AG09319 (cell line): ENCODE results near the gene NEMF.

ENCODE experiments used
- DNase-seq: peaks from one replicate; pipeline ENCODE4 v3.0.0-alpha.2; 2010; ENCODE audit warnings: low read depth; ENCODE audit errors: extremely low read depth
- TF ChIP-seq, protein P1 (sequence below): IDR thresholded peaks from 2 replicates; pipeline ENCODE4 v1.5.1; 2011; ENCODE audit warnings: low read depth, mild to moderate bottlenecking, inconsistent platforms, low read length, moderate library complexity

NEMF gene

DNA sequence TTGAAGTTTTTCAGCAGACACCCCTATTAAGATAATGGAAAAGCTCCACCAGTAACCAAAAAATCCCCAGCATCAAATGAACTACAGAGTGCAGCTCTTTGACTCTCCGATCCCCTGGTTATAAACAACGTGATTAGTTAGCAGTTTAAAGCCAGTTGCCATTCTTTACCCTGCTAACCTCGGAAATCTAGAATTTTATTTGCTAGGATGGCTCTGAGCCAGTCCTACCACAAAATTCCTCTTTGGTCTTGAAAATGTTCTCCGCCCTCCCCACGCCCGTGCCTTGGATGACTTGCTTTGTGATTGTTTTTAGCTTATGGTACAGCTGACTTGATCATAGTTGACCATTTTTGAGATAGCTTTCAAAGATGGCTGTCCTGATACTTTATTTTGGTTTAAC lies 83.4 kb downstream of the NEMF start:
- DNase-seq = no peak
- TF ChIP-seq, protein P1, sequence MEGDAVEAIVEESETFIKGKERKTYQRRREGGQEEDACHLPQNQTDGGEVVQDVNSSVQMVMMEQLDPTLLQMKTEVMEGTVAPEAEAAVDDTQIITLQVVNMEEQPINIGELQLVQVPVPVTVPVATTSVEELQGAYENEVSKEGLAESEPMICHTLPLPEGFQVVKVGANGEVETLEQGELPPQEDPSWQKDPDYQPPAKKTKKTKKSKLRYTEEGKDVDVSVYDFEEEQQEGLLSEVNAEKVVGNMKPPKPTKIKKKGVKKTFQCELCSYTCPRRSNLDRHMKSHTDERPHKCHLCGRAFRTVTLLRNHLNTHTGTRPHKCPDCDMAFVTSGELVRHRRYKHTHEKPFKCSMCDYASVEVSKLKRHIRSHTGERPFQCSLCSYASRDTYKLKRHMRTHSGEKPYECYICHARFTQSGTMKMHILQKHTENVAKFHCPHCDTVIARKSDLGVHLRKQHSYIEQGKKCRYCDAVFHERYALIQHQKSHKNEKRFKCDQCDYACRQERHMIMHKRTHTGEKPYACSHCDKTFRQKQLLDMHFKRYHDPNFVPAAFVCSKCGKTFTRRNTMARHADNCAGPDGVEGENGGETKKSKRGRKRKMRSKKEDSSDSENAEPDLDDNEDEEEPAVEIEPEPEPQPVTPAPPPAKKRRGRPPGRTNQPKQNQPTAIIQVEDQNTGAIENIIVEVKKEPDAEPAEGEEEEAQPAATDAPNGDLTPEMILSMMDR = no peak

DNA sequence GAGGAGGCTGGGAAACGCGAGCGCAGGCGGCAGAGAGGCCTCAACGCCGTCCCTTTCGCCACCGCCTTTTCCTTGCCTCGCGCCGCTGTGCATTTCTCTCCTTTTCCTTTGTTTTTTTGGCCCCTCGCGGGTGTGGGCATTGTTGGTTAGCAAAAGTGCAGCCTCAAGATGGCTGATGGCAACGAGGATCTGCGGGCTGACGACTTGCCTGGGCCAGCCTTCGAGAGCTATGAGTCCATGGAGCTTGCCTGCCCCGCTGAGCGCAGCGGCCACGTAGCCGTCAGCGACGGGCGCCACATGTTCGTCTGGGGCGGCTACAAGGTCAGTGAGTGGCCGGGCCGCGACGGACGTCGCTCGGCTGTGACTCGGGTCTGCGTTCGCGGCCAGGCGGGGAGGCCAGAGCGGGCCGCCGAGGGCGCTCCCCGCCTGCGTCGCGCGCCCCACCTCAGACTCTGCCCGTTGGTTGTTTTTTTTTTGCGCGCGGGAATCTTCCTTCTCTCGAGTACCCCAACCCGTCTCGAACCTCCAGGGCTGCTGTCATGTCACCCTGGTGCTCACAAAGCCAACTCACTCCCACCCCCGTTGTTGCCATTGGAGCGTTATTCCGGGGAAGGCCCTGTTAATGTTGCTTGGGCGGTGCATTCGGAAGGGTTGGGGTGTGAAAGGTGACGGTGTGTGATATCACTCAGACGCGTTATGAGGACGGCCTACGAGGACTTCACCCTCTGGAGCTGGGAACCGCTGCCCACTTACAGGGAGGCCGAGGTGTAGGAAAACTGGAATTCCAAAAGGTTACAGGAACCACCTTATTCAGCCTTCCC lies 84.1 kb downstream of the NEMF start:
- DNase-seq = no peak
- TF ChIP-seq, protein P1 = no peak

DNA sequence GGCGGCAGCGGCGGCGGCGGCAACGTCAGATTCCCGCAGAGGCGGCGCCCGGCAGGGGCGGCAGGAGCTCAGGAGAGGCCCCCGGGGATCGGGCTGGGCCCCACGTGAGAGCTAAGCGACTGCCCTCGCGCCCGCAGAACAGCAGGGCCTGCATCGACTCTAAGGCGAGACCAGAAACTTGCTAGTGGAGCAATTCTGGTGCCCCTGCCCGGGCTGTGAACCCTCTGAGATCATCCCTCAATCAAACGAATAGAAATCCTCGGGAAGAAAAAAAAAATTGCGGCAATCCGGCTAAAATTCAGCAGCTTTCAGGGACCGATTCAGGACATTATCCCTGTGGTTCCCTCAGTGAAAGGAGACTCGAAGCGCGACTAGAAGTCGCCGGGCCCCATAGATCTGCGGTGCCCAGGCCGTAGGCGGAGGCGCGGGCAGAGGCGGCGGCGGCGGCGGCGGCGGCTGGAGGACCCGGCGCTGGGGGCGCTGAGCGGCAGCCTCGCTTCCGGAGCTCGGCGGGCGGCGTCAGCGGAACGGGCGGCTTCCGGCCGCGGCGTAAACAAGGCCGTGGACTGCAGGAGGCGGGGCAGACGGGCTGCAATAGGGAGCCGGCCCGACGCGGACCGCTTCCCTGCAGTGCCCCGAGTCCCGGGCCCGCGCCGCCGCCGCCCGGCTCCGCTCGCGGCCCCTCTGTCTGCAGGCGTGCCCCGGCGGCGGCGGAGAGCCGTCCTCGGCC lies 84.9 kb downstream of the NEMF start, which contains the start of gene KLHDC2:
Gene KLHDC2, plus strand, starts transcription at position 583 of the 730 bp plus-strand sequence. CDS start 316 bp downstream, outside the sequence.
- DNase-seq = peak; percentile 75
- TF ChIP-seq, protein P1 = no peak; the same call in none of the 2 replicates

DNA sequence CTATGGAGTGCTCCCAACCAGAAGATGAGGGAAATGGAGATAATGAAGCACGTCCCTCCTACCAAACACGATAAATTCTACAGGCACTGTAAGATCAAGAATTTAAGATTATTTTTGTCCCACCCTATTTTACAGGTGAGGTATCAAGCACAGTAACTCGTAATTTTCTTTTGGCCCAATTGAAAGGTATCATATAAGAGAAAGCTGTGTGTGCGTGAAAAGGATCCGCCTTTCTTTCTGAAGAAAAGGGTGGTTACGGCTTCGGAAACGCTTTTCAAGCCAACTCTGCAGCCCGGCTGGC lies 85.4 kb downstream of the NEMF start:
- DNase-seq = no peak
- TF ChIP-seq, protein P1 = no peak

DNA sequence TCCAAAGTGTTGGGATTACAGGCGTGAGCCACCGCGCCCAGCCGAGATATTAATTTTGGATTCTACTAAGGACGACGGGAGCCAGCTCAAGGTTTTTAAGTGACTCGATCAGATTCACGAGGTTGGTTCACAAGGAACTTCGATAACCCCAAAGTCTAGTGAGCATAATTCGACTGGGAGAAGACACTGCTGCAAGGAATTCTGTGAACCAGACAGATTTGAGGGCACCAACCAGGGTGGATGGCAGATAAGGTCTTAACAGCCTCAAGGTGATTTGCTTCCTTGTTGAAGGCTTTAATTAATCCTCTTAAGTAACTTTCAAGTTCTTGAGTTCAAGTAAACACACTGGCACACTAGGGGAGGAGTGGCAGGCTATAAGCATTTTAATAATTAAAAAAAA lies 85.7 kb downstream of the NEMF start:
- no peak for DNase-seq
- TF ChIP-seq, protein P1 = no peak

DNA sequence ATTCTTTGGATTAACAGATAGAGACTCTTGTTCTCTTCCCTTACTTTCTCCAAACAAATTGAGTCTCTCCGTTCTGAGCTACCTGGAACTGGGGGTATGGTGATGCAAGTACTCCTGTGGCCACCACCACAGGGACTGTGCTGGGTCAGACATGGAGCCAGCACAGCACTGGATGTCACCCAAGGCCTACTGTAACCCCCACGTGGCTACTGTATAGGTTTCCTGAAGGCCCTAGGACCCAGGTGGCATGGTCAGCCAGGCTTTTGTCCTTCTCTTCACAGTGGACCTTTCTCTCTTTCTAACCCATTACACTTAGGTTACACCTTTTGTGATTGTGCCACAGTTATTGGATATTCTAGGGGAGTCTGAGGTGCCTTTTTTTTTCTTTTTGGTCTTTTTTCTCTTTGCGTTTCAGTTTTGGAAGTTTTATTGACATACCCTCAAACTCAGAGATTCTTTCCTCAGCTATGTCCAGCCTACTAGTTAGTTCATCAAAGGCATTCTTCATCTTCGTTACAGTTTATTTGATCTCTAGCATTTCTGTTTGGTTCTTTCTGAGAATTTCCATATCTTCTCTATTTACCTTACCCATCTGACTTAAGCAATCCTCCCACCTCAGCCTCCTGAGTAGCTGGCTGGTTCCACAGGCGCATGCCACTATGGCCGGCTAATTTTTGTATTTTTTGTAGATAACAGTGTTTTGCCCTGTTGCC lies 90.6 kb downstream of the NEMF start:
- no peak for DNase-seq
- TF ChIP-seq, protein P1 = no peak
